AG04450 (cell line): ENCODE measurements around the gene MFAP1. TPM values are rescaled to one million over a fixed set of nuclear protein-coding genes. Genes with fewer than 3 reads are reported as not detected.
A peak's percentile ranks its signal among the peaks of the same experiment; 100 is the strongest.

Experiments
- CTCF ChIA-PET: fragments of 300-600, 350-600 bp; formaldehyde crosslinking; extraction: SDS; loops from one replicate; lab custom pipeline; 2022; ENCODE audit warnings: antibody characterized with exemption, inconsistent platforms; lab: Charles Lee
- POLR2A ChIA-PET: fragments of 350-600 bp; formaldehyde crosslinking; extraction: SDS; loops from one replicate; lab custom pipeline; 2021; ENCODE audit warnings: antibody characterized with exemption, inconsistent platforms; lab: Yijun Ruan, JAX
- DNase-seq: peaks from one replicate; pipeline ENCODE4 v3.0.0-alpha.2; 2011; ENCODE audit warnings: low read depth, low spot score
- H3K27ac ChIP-seq: one replicate; pipeline ENCODE4 v1.5.1; 2012; ENCODE audit warnings: low read depth, low read length, control low read depth
- H3K27me3 ChIP-seq: one replicate; pipeline ENCODE4 v1.6.0; 2012; ENCODE audit warnings: low read length; ENCODE audit not compliant: control insufficient read depth, insufficient read depth
- H3K4me3 ChIP-seq: 2 replicates; pipeline ENCODE4 v1.5.1; 2011; ENCODE audit warnings: mild to moderate bottlenecking, low read depth, low read length, control low read depth
- H3K9me3 ChIP-seq: 2 replicates; pipeline ENCODE4 v1.5.1; 2012; ENCODE audit warnings: low read length; ENCODE audit not compliant: control insufficient read depth, insufficient read depth
- polyA plus RNA-seq: library from polyadenylated mRNA; depleted of rRNA; stranded (reverse); fragments of >200 nt; gene quantifications from 2 replicates; pipeline ENCODE4 v1.2.3, GENCODE V29; 2011
- TF ChIP-seq, protein P1 (sequence below): IDR thresholded peaks from 2 replicates; pipeline ENCODE4 v1.5.1; 2011; ENCODE audit warnings: low read depth, low read length, control low read depth, inconsistent platforms

Gene MFAP1
- polyA plus RNA-seq, 1 experiment, result 61.9 TPM

DNA sequence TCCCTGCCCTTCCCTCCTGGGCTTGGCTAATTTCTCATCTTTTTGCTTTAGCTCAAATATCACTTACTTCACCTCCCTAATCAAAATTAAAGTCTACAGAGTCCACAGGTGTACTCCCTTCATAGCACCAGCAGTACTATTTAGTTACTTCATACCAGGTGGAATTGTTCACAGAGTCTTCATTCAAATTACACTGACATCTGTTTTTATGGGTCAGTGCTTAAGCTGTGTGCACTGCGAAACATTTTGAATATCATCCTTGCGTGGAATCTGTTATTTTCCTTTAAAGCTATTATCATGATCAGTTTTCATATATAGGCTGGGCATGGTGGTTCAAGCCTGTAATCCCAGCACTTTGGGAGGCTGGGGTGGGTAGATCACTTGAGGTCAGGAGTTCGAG, 35.1 kb downstream of the MFAP1 start:
- Histone ChIP-seq H3K27me3 (no peaks in the 10 kb centered on the region), H3K9me3 (no peaks in the 10 kb centered on the region; the same call in 1 of the 2 replicates), H3K4me3 (no peak overlapping the region), H3K27ac (no peak overlapping the region)
- TF ChIP-seq, protein P1, sequence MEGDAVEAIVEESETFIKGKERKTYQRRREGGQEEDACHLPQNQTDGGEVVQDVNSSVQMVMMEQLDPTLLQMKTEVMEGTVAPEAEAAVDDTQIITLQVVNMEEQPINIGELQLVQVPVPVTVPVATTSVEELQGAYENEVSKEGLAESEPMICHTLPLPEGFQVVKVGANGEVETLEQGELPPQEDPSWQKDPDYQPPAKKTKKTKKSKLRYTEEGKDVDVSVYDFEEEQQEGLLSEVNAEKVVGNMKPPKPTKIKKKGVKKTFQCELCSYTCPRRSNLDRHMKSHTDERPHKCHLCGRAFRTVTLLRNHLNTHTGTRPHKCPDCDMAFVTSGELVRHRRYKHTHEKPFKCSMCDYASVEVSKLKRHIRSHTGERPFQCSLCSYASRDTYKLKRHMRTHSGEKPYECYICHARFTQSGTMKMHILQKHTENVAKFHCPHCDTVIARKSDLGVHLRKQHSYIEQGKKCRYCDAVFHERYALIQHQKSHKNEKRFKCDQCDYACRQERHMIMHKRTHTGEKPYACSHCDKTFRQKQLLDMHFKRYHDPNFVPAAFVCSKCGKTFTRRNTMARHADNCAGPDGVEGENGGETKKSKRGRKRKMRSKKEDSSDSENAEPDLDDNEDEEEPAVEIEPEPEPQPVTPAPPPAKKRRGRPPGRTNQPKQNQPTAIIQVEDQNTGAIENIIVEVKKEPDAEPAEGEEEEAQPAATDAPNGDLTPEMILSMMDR, result no peak
- ChIA-PET CTCF (interaction anchor here (1.5 kb wide), 1 partner anchor 13 kb away, joined by 6 read pairs; the partner anchor contains the start of gene ELL3), POLR2A (interaction anchor here (1.2 kb wide), 1 partner anchor 13 kb away, joined by 3 read pairs; the partner anchor contains the start of gene ELL3)
- DNase-seq, result no peak

DNA sequence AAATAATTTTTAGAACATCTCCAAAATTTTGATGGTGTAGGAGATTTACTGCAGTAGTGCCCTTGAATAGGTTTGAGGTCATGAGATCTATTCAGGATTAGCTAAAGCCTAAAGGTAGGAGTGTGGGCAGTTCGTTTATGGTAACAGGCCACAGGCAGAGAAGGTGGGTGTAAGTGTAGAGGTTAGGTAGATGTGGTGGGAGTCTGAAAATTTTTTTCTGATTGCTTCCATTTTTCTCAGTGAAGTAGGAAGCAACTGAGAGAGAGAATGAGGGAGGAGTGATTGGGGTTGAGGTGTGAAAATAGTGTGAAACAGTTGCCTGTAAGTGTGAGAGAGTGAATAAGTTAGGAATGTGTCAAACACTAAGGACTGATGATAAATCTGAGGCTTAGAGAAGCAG, 45.5 kb downstream of the MFAP1 start:
- no peak for DNase-seq
- H3K9me3 ChIP-seq, result no peaks in the 10 kb centered on the region
- ChIA-PET CTCF (interaction anchor here (1.2 kb wide), 1 partner anchor 9 kb away, joined by 14 read pairs; no protein-coding TSS in a partner anchor), POLR2A (no interaction called here)
- H3K4me3 ChIP-seq, result no peak overlapping the region
- TF ChIP-seq, protein P1, result no peak
- H3K27me3 ChIP-seq, result no peaks in the 10 kb centered on the region
- no peak overlapping the region for H3K27ac ChIP-seq

DNA sequence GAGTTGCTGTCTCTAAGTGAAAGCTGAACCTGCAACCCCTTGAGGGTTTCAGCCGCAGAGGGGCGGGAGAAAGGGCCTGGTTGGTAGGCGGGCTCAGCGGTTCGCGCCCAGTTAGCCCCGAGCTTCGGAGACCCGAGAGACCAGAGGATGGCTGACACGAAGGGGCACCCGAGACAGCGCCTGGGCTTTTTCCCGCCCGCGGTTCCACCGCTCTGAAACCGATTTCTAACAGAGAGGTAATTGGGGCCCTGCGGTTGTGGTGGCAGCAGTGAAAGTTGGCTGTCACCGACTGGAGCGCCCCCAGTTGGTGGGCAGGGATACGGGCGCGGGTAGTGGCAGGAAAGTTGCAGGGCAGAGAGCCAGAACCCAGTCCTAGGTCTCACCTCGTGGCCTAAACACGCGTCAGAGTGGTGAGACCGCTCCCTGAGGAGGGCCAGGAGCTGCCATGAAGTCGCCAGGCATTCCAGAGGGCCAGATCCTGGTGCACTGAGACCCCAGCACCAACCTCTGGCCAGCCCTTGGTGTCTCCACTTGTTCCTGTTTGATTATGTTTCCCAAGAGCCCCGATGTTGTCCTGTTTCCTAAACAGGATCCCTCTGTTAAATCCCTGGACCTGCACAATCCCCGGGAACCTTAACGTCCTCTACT, 47.1 kb downstream of the MFAP1 start:
- Histone ChIP-seq H3K27me3 (no peaks in the 10 kb centered on the region), H3K4me3 (peak overlapping the region; percentile 63), H3K27ac (peak overlapping the region; percentile 25), H3K9me3 (no peaks in the 10 kb centered on the region)
- TF ChIP-seq, protein P1, result peak; percentile 73
- CTCF ChIA-PET, result interaction anchor here (0.6 to 1.8 kb wide), 14 partner anchors 9 to 549 kb away, joined by 3 to 13 read pairs (median 5); partner anchors contain the start of gene SERF2
- no peak for DNase-seq
- POLR2A ChIA-PET, result interaction anchor here (0.6 to 1.8 kb wide), 4 partner anchors 12 to 336 kb away, joined by 3 to 7 read pairs (median 4); partner anchors contain the start of genes HYPK and SERINC4

DNA sequence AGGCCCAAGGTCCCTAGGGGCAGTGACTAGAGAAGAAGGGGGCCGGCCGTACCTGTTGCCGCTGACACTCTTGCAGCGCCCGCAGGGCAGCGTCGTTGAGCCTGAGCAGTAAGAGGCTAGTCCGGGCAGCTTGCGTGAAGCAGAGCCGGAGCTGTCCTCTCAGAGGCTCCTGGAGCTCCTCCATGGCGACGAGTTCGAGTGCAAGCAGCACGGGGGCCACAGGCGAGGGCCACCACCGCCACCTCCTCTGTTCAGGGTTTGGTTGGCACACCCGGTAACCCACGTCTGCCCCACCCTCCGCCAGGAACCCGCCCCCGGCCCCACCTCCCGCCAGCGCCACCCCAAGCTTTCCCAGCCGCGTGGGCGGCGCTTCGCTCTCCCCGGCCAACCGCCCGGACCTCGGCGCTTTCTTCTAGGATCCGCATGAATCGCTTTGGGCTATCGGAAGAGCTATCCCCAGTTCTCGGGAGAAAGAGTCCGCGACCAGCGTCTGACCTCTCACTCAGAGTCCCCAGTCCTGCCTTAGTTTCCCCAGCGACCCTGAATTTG, 47.7 kb downstream of the MFAP1 start, which contains the start of gene ELL3:
TSS of gene ELL3 (minus strand) at position 249 of the 549 bp plus-strand sequence. CDS start at position 184, 65 bp downstream.
- Histone ChIP-seq H3K27ac (peak within 1 kb of the TSS; percentile 25), H3K27me3 (no peaks in the 10 kb centered on the region), H3K4me3 (peak within 1 kb of the TSS; percentile 63), H3K9me3 (no peaks in the 10 kb centered on the region)
- TF ChIP-seq, protein P1, result no peak
- CTCF ChIA-PET, result interaction anchor here (0.6 to 1.8 kb wide), 14 partner anchors 9 to 548 kb away, joined by 3 to 13 read pairs (median 5); partner anchors contain the start of gene SERF2
- DNase-seq, result no peak
- POLR2A ChIA-PET, result interaction anchor here (0.6 to 1.8 kb wide), 4 partner anchors 13 to 335 kb away, joined by 3 to 7 read pairs (median 4); partner anchors contain the start of genes HYPK and SERINC4
